GM21717 (cell line): ENCODE results near the gene ANGPTL2.
"Not testable (repeated sequence)": the region's sequence is repeated elsewhere in the genome, so short reads cannot be mapped to it uniquely, and the experiment has no call there.

Experiments used
- ATAC-seq: cut with Tn5 transposase; IDR thresholded peaks from one replicate; pipeline ENCODE4 v1.9.1; 2021; ENCODE audit warnings: mild to moderate bottlenecking, moderate library complexity; ENCODE audit not compliant: unreplicated experiment

Gene ANGPTL2

GRCh38 chr9:127122176-127123063 is at the start of gene ANGPTL2:
Gene ANGPTL2 (minus strand): TSS chr9:127122635. CDS start chr9:127108731, 13,904 bp downstream.
- ATAC-seq: no peak

- not testable (repeated sequence) for ATAC-seq
Observed at GRCh38 chr9:127171348-127171747, 48.9 kb upstream of the ANGPTL2 start.

GRCh38 chr9:127170652-127171051 is 48.2 kb upstream of the ANGPTL2 start:
- ATAC-seq: no peak

GRCh38 chr9:127170103-127170502 is 47.7 kb upstream of the ANGPTL2 start:
- no peak for ATAC-seq

- no peak for ATAC-seq
Observed at GRCh38 chr9:127169575-127169883, 47.1 kb upstream of the ANGPTL2 start.

GRCh38 chr9:127168756-127169574 is 46.5 kb upstream of the ANGPTL2 start:
- ATAC-seq: no peak

GRCh38 chr9:127167560-127168326 is 45.3 kb upstream of the ANGPTL2 start:
- no peak for ATAC-seq

GRCh38 chr9:127166651-127167524 is 44.5 kb upstream of the ANGPTL2 start:
- ATAC-seq: peak; percentile 62

GRCh38 chr9:127166111-127166510 is 43.7 kb upstream of the ANGPTL2 start:
- ATAC-seq: no peak

- ATAC-seq: no peak
Observed at GRCh38 chr9:127165116-127165515, 42.7 kb upstream of the ANGPTL2 start.

GRCh38 chr9:127163409-127163808 is 41.0 kb upstream of the ANGPTL2 start:
- no peak for ATAC-seq

GRCh38 chr9:127162864-127163365 is 40.5 kb upstream of the ANGPTL2 start:
- no peak for ATAC-seq

- ATAC-seq: no peak
Observed at GRCh38 chr9:127162046-127162863, 39.8 kb upstream of the ANGPTL2 start.

GRCh38 chr9:127161081-127161624 is 38.7 kb upstream of the ANGPTL2 start:
- ATAC-seq: no peak

GRCh38 chr9:127159949-127160610 is 37.6 kb upstream of the ANGPTL2 start:
- no peak for ATAC-seq

GRCh38 chr9:127159325-127159801 is 36.9 kb upstream of the ANGPTL2 start:
- ATAC-seq: no peak

GRCh38 chr9:127158786-127159324 is 36.4 kb upstream of the ANGPTL2 start:
- ATAC-seq: no peak
